ENCODE measurements around the gene IVL. TPM values are rescaled to one million over a fixed set of nuclear protein-coding genes. Genes with fewer than 3 reads are reported as not detected.

Gene IVL
- total RNA-seq, 1 donor from 2014 or later, result not detected

DNA sequence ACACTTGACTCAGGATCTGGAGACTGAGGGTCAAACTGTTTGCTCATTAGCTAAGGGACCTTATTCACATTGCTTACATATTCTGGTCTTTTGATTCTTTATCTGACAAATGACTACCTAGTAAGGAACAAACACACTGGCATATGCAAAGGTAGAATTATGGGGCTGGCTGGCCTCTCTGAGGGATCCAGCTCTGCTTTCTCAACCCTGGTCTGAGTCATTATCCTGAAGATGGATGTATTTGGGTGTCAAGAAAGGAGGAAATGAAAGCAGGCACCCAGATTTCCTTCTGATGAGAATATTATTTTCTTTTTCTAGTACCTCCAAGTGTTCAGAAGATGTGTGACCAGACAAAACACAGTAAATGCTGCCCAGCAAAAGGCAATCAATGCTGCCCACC is 24.3 kb upstream of the IVL start:
- Histone ChIP-seq H3K27me3 (no peaks in the 10 kb centered on the region), H3K4me1 (peaks cover 6 to 11% of the 10 kb centered on the region in 2 donors), H3K36me3 (no peaks in the 10 kb centered on the region), H3K9me3 (no peaks in the 10 kb centered on the region), H3K4me3 (no peak overlapping the region), H3K27ac (no peak overlapping the region)
- TF ChIP-seq, protein P1, sequence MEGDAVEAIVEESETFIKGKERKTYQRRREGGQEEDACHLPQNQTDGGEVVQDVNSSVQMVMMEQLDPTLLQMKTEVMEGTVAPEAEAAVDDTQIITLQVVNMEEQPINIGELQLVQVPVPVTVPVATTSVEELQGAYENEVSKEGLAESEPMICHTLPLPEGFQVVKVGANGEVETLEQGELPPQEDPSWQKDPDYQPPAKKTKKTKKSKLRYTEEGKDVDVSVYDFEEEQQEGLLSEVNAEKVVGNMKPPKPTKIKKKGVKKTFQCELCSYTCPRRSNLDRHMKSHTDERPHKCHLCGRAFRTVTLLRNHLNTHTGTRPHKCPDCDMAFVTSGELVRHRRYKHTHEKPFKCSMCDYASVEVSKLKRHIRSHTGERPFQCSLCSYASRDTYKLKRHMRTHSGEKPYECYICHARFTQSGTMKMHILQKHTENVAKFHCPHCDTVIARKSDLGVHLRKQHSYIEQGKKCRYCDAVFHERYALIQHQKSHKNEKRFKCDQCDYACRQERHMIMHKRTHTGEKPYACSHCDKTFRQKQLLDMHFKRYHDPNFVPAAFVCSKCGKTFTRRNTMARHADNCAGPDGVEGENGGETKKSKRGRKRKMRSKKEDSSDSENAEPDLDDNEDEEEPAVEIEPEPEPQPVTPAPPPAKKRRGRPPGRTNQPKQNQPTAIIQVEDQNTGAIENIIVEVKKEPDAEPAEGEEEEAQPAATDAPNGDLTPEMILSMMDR (IDR thresholded peaks at IDR 0.05), result no peak
- no peak for DNase-seq (ENCODE audit: low spot score in 2 of 2)
- intact Hi-C loops (cut with DNase I), result no loop called here

DNA sequence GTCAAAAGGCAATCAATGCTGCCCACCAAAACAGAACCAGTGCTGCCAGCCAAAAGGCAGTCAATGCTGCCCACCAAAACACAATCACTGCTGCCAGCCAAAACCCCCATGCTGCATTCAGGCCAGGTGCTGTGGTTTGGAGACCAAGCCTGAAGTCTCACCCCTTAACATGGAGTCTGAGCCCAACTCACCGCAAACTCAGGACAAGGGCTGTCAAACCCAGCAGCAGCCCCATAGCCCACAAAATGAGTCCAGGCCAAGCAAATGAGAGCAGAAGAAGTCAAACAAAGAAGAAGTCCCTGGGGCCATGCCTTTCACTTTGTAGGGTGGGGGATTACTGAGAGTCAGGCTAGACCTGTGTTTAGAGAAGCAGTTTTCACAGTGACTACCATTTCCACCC is 23.8 kb upstream of the IVL start:
- no peaks in the 10 kb centered on the region for H3K27me3 ChIP-seq
- H3K27ac ChIP-seq, result no peak overlapping the region
- H3K9me3 ChIP-seq, result no peaks in the 10 kb centered on the region
- intact Hi-C loops (cut with DNase I), result no loop called here
- peaks cover 6 to 11% of the 10 kb centered on the region in 2 donors for H3K4me1 ChIP-seq
- H3K36me3 ChIP-seq, result no peaks in the 10 kb centered on the region
- DNase-seq (ENCODE audit: low spot score in 2 of 2), result no peak
- TF ChIP-seq, protein P1 (IDR thresholded peaks at IDR 0.05), result no peak
- no peak overlapping the region for H3K4me3 ChIP-seq

DNA sequence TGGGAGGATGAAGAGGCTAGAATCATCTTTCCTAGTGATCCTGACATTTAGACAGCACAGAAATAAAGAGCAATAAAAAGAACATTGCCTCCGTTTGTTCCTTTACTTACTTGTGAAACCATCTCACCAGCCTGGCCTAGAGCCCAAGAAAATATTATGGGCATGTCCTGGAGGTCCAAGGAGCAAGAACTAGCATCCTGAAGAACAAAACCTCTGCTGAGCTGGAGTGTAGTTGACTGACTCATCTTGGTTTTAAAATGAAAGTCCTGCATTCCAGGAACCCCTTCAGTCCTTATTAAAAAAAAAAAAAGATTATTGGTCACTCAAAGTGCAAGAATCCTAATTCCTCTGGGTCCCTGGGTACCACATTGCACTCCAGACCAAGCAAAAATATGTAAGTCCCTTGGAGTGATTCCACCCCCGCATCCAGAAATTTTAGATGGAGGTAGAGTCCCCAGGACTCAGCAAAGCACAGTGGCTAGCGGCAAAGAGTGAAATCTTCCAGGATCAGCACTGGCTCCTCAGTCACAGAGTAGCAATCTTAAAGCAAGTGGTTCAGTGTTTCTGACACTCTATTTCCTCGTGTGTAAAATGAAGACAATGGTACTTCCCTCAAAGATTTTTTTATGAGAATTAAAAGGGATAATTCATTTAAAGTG is 23.3 kb upstream of the IVL start:
- H3K27ac ChIP-seq, result no peak overlapping the region
- intact Hi-C loops (cut with DNase I), result no loop called here
- no peaks in the 10 kb centered on the region for H3K36me3 ChIP-seq
- no peak for DNase-seq (ENCODE audit: low spot score in 2 of 2)
- peaks cover 6 to 11% of the 10 kb centered on the region in 2 donors for H3K4me1 ChIP-seq
- TF ChIP-seq, protein P1 (IDR thresholded peaks at IDR 0.05), result no peak
- no peaks in the 10 kb centered on the region for H3K9me3 ChIP-seq
- no peaks in the 10 kb centered on the region for H3K27me3 ChIP-seq
- no peak overlapping the region for H3K4me3 ChIP-seq

DNA sequence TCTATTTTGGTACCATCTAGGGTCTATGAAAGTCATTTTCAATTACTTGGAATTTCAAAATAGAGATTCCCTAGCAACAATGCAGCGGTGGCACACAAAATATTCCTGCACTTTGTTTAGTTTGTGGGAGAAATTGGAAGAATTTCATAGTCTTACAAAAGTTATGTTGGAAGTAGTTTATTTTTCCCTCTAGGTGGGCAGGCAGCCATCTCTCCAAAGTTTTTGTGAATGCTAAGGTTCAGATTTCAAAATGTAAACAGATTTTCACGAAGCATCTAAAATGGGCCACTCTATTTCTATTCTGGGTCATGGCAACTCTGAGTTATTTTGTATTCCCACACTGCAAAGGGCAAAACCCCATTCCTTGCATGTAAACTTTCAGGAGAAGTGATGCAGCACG is 22.3 kb upstream of the IVL start:
- peak overlapping the region in 1 of 2 donors; percentile 5 for H3K27ac ChIP-seq
- H3K4me1 ChIP-seq, result peaks cover 6 to 11% of the 10 kb centered on the region in 2 donors
- TF ChIP-seq, protein P1 (IDR thresholded peaks at IDR 0.05), result no peak
- no peak for DNase-seq (ENCODE audit: low spot score in 2 of 2)
- intact Hi-C loops (cut with DNase I), result no loop called here
- H3K4me3 ChIP-seq, result no peak overlapping the region
- H3K36me3 ChIP-seq, result no peaks in the 10 kb centered on the region
- no peaks in the 10 kb centered on the region for H3K27me3 ChIP-seq
- H3K9me3 ChIP-seq, result no peaks in the 10 kb centered on the region

DNA sequence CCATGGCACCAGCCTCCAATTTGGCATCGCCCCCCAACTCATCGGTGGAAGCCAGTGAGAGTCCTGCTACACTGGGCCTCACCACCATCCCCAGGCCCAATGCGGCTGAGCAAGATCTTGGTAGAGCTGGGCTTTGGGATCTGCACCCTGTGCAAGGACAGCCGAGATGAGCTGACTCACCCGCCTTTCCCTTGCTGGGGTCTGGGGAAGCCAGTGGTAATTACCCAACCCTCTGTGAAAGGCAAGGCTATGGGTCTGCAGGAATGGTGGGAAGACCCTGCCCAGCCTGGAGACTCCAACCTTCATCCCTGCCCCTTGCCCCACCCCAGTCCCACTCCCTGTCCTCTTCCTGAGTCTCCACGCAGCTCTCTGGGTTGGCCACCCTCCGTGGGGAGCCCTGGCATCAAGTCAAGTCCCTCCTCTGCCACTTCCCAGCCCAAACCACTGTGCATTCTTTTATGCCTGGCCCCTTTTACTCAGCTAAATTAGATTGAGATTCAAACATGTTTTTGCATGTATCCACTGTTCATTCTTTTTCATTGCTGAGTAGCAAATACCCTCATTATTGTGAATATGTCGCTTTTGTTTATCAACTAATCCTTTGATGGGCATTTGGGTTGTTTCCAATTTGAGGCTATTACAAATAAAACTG is 21.5 kb upstream of the IVL start:
- TF ChIP-seq, protein P1 (IDR thresholded peaks at IDR 0.05), result no peak
- Histone ChIP-seq H3K4me1 (peaks cover 6 to 11% of the 10 kb centered on the region in 2 donors), H3K27ac (peak overlapping the region in 1 of 2 donors; percentile 5), H3K27me3 (no peaks in the 10 kb centered on the region), H3K4me3 (no peak overlapping the region), H3K36me3 (no peaks in the 10 kb centered on the region), H3K9me3 (no peaks in the 10 kb centered on the region)
- DNase-seq (ENCODE audit: low spot score in 2 of 2), result no peak
- intact Hi-C loops (cut with DNase I), result no loop called here
